OCI-LY3 (cell line): Measurements from ENCODE around the gene PARP1.

Source experiments
- H2AFZ ChIP-seq: fragments of 200-600, 300-600 bp; shearing (Covaris generic); 2 replicates; pipeline ENCODE4 v1.6.0; 2014; ENCODE audit warnings: antibody characterized with exemption, low read depth, low read length
- H3K27ac ChIP-seq: fragments of 200-600, 300-600 bp; sonication (generic); 2 replicates; pipeline ENCODE4 v1.5.1; 2014; ENCODE audit warnings: mild to moderate bottlenecking, low read length, moderate library complexity, mixed read lengths
- H3K27me3 ChIP-seq: fragments of 200-600, 300-600 bp; sonication (generic); 2 replicates; pipeline ENCODE4 v1.6.1; 2014; ENCODE audit warnings: low read depth, low read length, mixed read lengths
- H3K36me3 ChIP-seq: fragments of 200-600, 300-600 bp; sonication (generic); replicated peaks from 2 replicates; pipeline ENCODE3; 2014; ENCODE audit warnings: low read depth, low read length, mixed read lengths
- H3K4me1 ChIP-seq: fragments of 300-600, 200-600 bp; sonication (generic); 2 replicates; pipeline ENCODE4 v1.6.1; 2014; ENCODE audit warnings: low read length, mixed read lengths
- H3K4me2 ChIP-seq: fragments of 200-600, 300-600 bp; sonication (generic); 2 replicates; pipeline ENCODE4 v1.6.1; 2014; ENCODE audit warnings: low read length, mixed read lengths
- H3K4me3 ChIP-seq: fragments of 300-600, 200-600 bp; sonication (generic); 2 replicates; pipeline ENCODE4 v1.5.1; 2014; ENCODE audit warnings: antibody characterized with exemption, mild to moderate bottlenecking, low read length, moderate library complexity
- H3K79me2 ChIP-seq: fragments of 300-600, 200-600 bp; shearing (Covaris generic); 2 replicates; pipeline ENCODE4 v1.6.1; 2014; ENCODE audit warnings: mild to moderate bottlenecking, low read length, mixed read lengths
- H3K9ac ChIP-seq: fragments of 300-600, 200-600 bp; shearing (Covaris generic); 2 replicates; pipeline ENCODE4 v1.6.0; 2014; ENCODE audit warnings: mild to moderate bottlenecking, low read length, moderate library complexity
- H3K9me3 ChIP-seq: fragments of 200-600, 300-600 bp; shearing (Covaris generic); 2 replicates; pipeline ENCODE4 v1.6.1; 2014; ENCODE audit warnings: low read length, mixed read lengths; ENCODE audit not compliant: insufficient read depth
- H4K20me1 ChIP-seq: fragments of 200-600, 300-600 bp; sonication (generic); 2 replicates; pipeline ENCODE4 v1.6.1; 2016; ENCODE audit warnings: low read length, mixed read lengths; ENCODE audit not compliant: insufficient read depth
- EZH2phosphoT487 ChIP-seq: fragments of 200-600 bp; shearing (Covaris generic); IDR thresholded peaks from 2 replicates; pipeline ENCODE4 v1.6.1; 2018; ENCODE audit warnings: antibody characterized with exemption, mixed run types, low read depth
- TF ChIP-seq, protein P1 (sequence below): fragments of 200-600, 300-600 bp; sonication (generic); IDR thresholded peaks from 2 replicates; pipeline ENCODE4 v1.5.1; 2014; ENCODE audit warnings: antibody characterized with exemption, low read length, low read depth

PARP1 gene

DNA sequence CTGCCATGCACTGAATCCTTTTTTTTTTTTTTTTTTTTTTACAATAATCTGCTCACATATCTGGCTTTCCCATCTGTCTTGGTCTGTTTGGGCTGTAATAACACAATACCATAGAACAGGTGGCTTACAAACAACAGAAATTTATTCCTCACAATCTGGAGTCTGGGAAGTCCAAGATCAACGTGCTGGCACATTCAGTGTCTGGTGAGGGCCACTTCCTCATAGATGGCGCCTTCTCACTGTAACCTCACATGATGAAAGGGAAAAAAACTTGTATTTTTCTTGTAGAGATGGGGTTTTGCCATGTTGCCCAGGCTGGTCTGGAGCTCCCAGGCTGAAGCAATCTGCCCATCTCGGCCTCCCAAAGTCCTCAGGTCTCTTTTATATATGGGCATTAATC is 13.0 kb upstream of the PARP1 start:
- Histone ChIP-seq H2AFZ (peak overlapping the region; percentile 24; the same call in 1 of the 2 replicates), H4K20me1 (no peaks in the 10 kb centered on the region), H3K9ac (no peak overlapping the region), H3K9me3 (no peaks in the 10 kb centered on the region), H3K27ac (no peak overlapping the region), H3K27me3 (peaks cover 11% of the 10 kb centered on the region), H3K79me2 (no peaks in the 10 kb centered on the region), H3K36me3 (no peaks in the 10 kb centered on the region), H3K4me3 (no peak overlapping the region), H3K4me2 (no peak overlapping the region), H3K4me1 (no peaks in the 10 kb centered on the region)
- TF ChIP-seq, protein P1, sequence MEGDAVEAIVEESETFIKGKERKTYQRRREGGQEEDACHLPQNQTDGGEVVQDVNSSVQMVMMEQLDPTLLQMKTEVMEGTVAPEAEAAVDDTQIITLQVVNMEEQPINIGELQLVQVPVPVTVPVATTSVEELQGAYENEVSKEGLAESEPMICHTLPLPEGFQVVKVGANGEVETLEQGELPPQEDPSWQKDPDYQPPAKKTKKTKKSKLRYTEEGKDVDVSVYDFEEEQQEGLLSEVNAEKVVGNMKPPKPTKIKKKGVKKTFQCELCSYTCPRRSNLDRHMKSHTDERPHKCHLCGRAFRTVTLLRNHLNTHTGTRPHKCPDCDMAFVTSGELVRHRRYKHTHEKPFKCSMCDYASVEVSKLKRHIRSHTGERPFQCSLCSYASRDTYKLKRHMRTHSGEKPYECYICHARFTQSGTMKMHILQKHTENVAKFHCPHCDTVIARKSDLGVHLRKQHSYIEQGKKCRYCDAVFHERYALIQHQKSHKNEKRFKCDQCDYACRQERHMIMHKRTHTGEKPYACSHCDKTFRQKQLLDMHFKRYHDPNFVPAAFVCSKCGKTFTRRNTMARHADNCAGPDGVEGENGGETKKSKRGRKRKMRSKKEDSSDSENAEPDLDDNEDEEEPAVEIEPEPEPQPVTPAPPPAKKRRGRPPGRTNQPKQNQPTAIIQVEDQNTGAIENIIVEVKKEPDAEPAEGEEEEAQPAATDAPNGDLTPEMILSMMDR: no peak
- TF ChIP-seq EZH2phosphoT487: no peak

DNA sequence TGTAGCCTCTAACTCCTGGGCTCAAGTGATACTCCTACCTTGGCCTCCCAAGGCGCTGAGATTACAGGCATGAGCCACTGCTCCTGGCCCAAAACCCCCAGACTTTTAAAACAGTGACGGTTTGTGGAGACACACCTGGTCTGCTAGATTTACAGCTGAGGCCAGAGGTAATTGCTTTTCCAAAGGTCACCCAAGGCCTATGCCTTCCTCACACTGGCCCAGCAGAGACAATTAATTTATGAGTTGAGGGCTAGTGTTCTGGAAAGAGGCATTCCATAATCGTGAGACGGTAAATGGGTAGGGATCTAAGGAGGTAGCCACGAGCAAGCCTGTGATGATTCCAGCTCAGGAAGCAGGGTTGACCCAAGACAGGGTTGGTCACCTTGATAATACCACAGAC is 12.4 kb upstream of the PARP1 start:
- Histone ChIP-seq H3K4me1 (no peaks in the 10 kb centered on the region), H4K20me1 (no peaks in the 10 kb centered on the region), H3K4me3 (no peak overlapping the region), H3K36me3 (no peaks in the 10 kb centered on the region), H3K79me2 (no peaks in the 10 kb centered on the region), H3K9me3 (no peaks in the 10 kb centered on the region), H3K9ac (no peak overlapping the region), H3K4me2 (no peak overlapping the region), H3K27me3 (peaks cover 11% of the 10 kb centered on the region), H3K27ac (no peak overlapping the region), H2AFZ (0 out of 2 replicates have a peak overlapping the region, but pooled peaks have one; percentile 24)
- TF ChIP-seq, protein P1: no peak
- no peak for TF ChIP-seq EZH2phosphoT487

DNA sequence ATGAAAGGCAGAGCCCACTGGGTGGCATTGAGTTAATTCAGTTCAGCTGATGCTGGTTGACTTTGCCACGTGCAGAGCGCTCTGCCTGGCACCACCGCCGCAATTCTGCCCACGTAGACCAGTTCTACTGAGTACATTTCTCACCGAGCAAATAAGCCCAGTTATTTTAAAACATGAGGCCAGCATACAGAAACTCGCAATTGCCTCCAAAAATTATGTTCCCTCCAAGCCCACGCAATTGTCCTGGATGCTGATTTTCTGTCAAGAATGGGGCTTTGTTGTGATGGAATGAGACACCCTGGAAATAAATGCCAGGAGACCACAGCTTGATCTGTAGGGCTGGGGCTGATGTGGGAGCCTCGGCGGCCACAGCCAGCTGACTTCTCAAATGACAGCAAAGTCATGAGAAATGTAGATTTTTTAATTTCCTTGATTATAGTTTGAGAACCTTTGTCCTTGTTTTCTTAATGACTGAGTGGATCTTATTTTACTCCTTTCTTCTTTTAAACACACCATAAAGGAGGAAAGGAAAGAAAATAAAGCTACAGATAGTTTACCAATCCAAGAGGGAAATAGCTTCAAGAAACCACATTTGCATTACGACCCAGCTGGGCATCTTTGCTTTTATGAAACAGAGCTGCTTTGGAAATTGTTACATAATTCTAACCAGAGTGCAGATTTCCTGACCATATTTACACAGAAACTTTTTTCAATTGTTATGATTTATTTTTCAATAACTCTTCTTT is 11.6 kb upstream of the PARP1 start:
- Histone ChIP-seq H3K9me3 (no peaks in the 10 kb centered on the region), H3K27me3 (peaks cover 4% of the 10 kb centered on the region), H3K36me3 (no peaks in the 10 kb centered on the region), H3K4me2 (no peak overlapping the region), H3K79me2 (no peaks in the 10 kb centered on the region), H3K9ac (no peak overlapping the region), H3K4me1 (no peaks in the 10 kb centered on the region), H3K4me3 (no peak overlapping the region), H2AFZ (no peak overlapping the region), H3K27ac (no peak overlapping the region), H4K20me1 (no peaks in the 10 kb centered on the region)
- no peak for TF ChIP-seq EZH2phosphoT487
- TF ChIP-seq, protein P1: no peak

DNA sequence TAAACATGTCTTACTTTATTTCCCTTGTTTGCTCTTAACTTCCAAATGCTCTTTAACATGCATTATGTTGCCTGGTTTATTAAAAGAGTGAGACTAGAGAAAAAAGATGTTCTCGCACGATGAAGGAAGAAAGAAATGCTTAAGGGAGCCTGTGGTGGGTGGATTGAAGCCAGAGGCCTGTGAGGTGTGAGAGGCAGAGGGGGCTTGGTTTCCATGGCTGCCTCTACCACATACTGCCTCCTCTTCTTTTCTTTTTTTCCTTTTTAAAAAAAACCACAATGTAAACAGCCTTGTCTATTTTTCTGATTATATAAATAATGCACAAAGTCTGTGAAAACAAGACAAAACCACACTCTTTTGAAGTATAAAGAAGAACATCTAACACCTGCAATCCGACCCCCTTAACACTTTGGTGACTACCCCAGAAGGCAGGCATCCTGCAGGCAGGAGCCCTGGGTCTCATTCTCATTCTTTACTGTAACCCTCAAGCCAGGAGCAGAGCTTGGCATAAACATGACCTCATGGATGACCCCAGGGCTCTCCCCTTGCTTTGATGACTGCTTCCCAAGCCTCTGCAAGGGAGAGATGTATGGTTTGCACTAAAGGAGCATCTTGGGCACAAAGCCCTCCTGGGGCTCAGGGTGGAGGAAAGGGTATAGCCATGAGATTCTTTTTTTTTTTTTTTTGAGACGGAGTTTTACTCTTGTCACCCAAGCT is 10.1 kb upstream of the PARP1 start:
- TF ChIP-seq, protein P1: no peak
- TF ChIP-seq EZH2phosphoT487: no peak
- no peak overlapping the region for H3K4me3 ChIP-seq
- H3K4me2 ChIP-seq: no peak overlapping the region
- no peak overlapping the region for H3K27ac ChIP-seq
- no peak overlapping the region for H2AFZ ChIP-seq
- peaks cover 9% of the 10 kb centered on the region; the same call in 1 of the 2 replicates for H3K27me3 ChIP-seq
- no peak overlapping the region for H3K9ac ChIP-seq
- H4K20me1 ChIP-seq: no peaks in the 10 kb centered on the region
- no peaks in the 10 kb centered on the region for H3K4me1 ChIP-seq
- H3K79me2 ChIP-seq: no peaks in the 10 kb centered on the region
- H3K9me3 ChIP-seq: no peaks in the 10 kb centered on the region
- H3K36me3 ChIP-seq: no peaks in the 10 kb centered on the region
